SJCRH30 (cell line): ENCODE results near the gene SIGLEC10. TPM values are rescaled to one million over a fixed set of nuclear protein-coding genes. Genes with fewer than 3 reads are reported as not detected.
"Not testable (repeated sequence)": the region's sequence is repeated elsewhere in the genome, so short reads cannot be mapped to it uniquely, and the experiment has no call there.

Source experiments
- DNase-seq, 2 experiments: peaks; one replicate each; pipeline ENCODE4 v3.0.0-alpha.2; 2015 to 2020
- H3K27ac ChIP-seq: fragments of 250-450 bp; sonication (Bioruptor Pico); 2 replicates; pipeline ENCODE4 v1.5.1; 2020; ENCODE audit warnings: mild to moderate bottlenecking, moderate library complexity
- H3K27me3 ChIP-seq: fragments of 250-450 bp; sonication (Bioruptor Pico); 2 replicates; pipeline ENCODE4 v1.5.1; 2020; ENCODE audit warnings: mild to moderate bottlenecking, moderate library complexity
- H3K36me3 ChIP-seq: fragments of 250-450 bp; sonication (Bioruptor Pico); 2 replicates; pipeline ENCODE4 v1.5.1; 2020; ENCODE audit warnings: mild to moderate bottlenecking, moderate library complexity
- H3K4me1 ChIP-seq: fragments of 250-450 bp; sonication (Bioruptor Pico); 2 replicates; pipeline ENCODE4 v1.5.1; 2020; ENCODE audit warnings: mild to moderate bottlenecking, moderate library complexity
- H3K4me3 ChIP-seq: fragments of 250-450 bp; sonication (Bioruptor Pico); 2 replicates; pipeline ENCODE4 v1.5.1; 2020; ENCODE audit warnings: mild to moderate bottlenecking, moderate library complexity
- H3K9me3 ChIP-seq: fragments of 250-450 bp; sonication (Bioruptor Pico); replicated peaks from 2 replicates; pipeline ENCODE4 v1.5.1; 2020; ENCODE audit warnings: mild to moderate bottlenecking, moderate library complexity
- total RNA-seq: library from RNA; depleted of rRNA; stranded (reverse); fragments of >200 nt; shearing (Covaris generic); gene quantifications from 2 replicates; pipeline ENCODE4 v1.2.3, GENCODE V29; 2014

Gene SIGLEC10
- total RNA-seq, 1 experiment from 2014 or later: not detected

GRCh38 chr19:51448011-51448410 lies 30.6 kb upstream of the SIGLEC10 start:
- Histone ChIP-seq H3K9me3 (no peaks in the 10 kb centered on the region), H3K36me3 (no peaks in the 10 kb centered on the region), H3K4me3 (no peak overlapping the region), H3K27ac (no peak overlapping the region), H3K27me3 (no peaks in the 10 kb centered on the region), H3K4me1 (no peaks in the 10 kb centered on the region)
- DNase-seq: no peak

- H3K36me3 ChIP-seq, H3K9me3 ChIP-seq, H3K27me3 ChIP-seq, H3K27ac ChIP-seq, H3K4me3 ChIP-seq, H3K4me1 ChIP-seq, DNase-seq: not testable (repeated sequence)
Observed at GRCh38 chr19:51447510-51447909, 30.1 kb upstream of the SIGLEC10 start.

GRCh38 chr19:51441410-51442390 lies 24.3 kb upstream of the SIGLEC10 start:
- Histone ChIP-seq H3K4me1 (no peaks in the 10 kb centered on the region), H3K27ac (no peak overlapping the region), H3K4me3 (no peak overlapping the region), H3K36me3 (no peaks in the 10 kb centered on the region), H3K9me3 (no peaks in the 10 kb centered on the region), H3K27me3 (no peaks in the 10 kb centered on the region)
- no peak for DNase-seq

GRCh38 chr19:51440846-51441409 lies 23.5 kb upstream of the SIGLEC10 start:
- no peaks in the 10 kb centered on the region for H3K4me1 ChIP-seq
- H3K4me3 ChIP-seq: no peak overlapping the region
- no peaks in the 10 kb centered on the region for H3K27me3 ChIP-seq
- DNase-seq: no peak
- H3K9me3 ChIP-seq: no peaks in the 10 kb centered on the region
- H3K36me3 ChIP-seq: no peaks in the 10 kb centered on the region
- H3K27ac ChIP-seq: no peak overlapping the region

GRCh38 chr19:51440052-51440451 lies 22.6 kb upstream of the SIGLEC10 start:
- no peak for DNase-seq
- no peaks in the 10 kb centered on the region for H3K36me3 ChIP-seq
- H3K4me3 ChIP-seq: no peak overlapping the region
- no peaks in the 10 kb centered on the region for H3K27me3 ChIP-seq
- no peak overlapping the region for H3K27ac ChIP-seq
- H3K4me1 ChIP-seq: no peaks in the 10 kb centered on the region
- no peaks in the 10 kb centered on the region for H3K9me3 ChIP-seq

GRCh38 chr19:51439021-51439465 lies 21.6 kb upstream of the SIGLEC10 start:
- no peak overlapping the region for H3K27ac ChIP-seq
- peak in 1 of 2 experiments; percentile 27 for DNase-seq
- H3K9me3 ChIP-seq: no peaks in the 10 kb centered on the region
- no peaks in the 10 kb centered on the region for H3K27me3 ChIP-seq
- H3K36me3 ChIP-seq: no peaks in the 10 kb centered on the region
- no peak overlapping the region for H3K4me3 ChIP-seq
- H3K4me1 ChIP-seq: no peaks in the 10 kb centered on the region

- H3K27ac ChIP-seq: no peak overlapping the region
- H3K36me3 ChIP-seq: no peaks in the 10 kb centered on the region
- no peak overlapping the region for H3K4me3 ChIP-seq
- no peaks in the 10 kb centered on the region for H3K9me3 ChIP-seq
- no peaks in the 10 kb centered on the region for H3K4me1 ChIP-seq
- H3K27me3 ChIP-seq: no peaks in the 10 kb centered on the region
- DNase-seq: no peak
Observed at GRCh38 chr19:51434456-51434855, 17.0 kb upstream of the SIGLEC10 start.

GRCh38 chr19:51433043-51433442 lies 15.6 kb upstream of the SIGLEC10 start:
- no peaks in the 10 kb centered on the region for H3K36me3 ChIP-seq
- no peaks in the 10 kb centered on the region for H3K27me3 ChIP-seq
- H3K4me3 ChIP-seq: no peak overlapping the region
- H3K27ac ChIP-seq: no peak overlapping the region
- no peaks in the 10 kb centered on the region for H3K9me3 ChIP-seq
- no peaks in the 10 kb centered on the region for H3K4me1 ChIP-seq
- DNase-seq: no peak

GRCh38 chr19:51431124-51431523 lies 13.7 kb upstream of the SIGLEC10 start:
- H3K4me3 ChIP-seq: no peak overlapping the region
- H3K27ac ChIP-seq: no peak overlapping the region
- no peaks in the 10 kb centered on the region for H3K27me3 ChIP-seq
- no peaks in the 10 kb centered on the region for H3K9me3 ChIP-seq
- H3K36me3 ChIP-seq: no peaks in the 10 kb centered on the region
- no peaks in the 10 kb centered on the region for H3K4me1 ChIP-seq
- DNase-seq: no peak

- Histone ChIP-seq H3K27me3 (no peaks in the 10 kb centered on the region), H3K4me3 (no peak overlapping the region), H3K36me3 (no peaks in the 10 kb centered on the region), H3K27ac (no peak overlapping the region), H3K9me3 (no peaks in the 10 kb centered on the region), H3K4me1 (no peaks in the 10 kb centered on the region)
- no peak for DNase-seq
Observed at GRCh38 chr19:51430221-51430620, 12.8 kb upstream of the SIGLEC10 start.

- Histone ChIP-seq H3K27me3 (no peaks in the 10 kb centered on the region), H3K9me3 (no peaks in the 10 kb centered on the region), H3K27ac (no peak overlapping the region), H3K4me1 (no peaks in the 10 kb centered on the region), H3K4me3 (no peak overlapping the region), H3K36me3 (no peaks in the 10 kb centered on the region)
- no peak for DNase-seq
Observed at GRCh38 chr19:51427201-51427600, 9.8 kb upstream of the SIGLEC10 start.

GRCh38 chr19:51422053-51422448 lies 4.6 kb upstream of the SIGLEC10 start:
- Histone ChIP-seq H3K27ac (no peak overlapping the region), H3K36me3 (no peaks in the 10 kb centered on the region), H3K27me3 (no peaks in the 10 kb centered on the region), H3K4me3 (no peak overlapping the region), H3K9me3 (no peaks in the 10 kb centered on the region), H3K4me1 (no peaks in the 10 kb centered on the region)
- peak; percentile 79 to 86 for DNase-seq

- no peaks in the 10 kb centered on the region for H3K36me3 ChIP-seq
- H3K27ac ChIP-seq: no peak overlapping the region
- H3K27me3 ChIP-seq: no peaks in the 10 kb centered on the region
- no peaks in the 10 kb centered on the region for H3K4me1 ChIP-seq
- no peak for DNase-seq
- no peak overlapping the region for H3K4me3 ChIP-seq
- no peaks in the 10 kb centered on the region for H3K9me3 ChIP-seq
Observed at GRCh38 chr19:51421229-51422052, 4.0 kb upstream of the SIGLEC10 start.

GRCh38 chr19:51420511-51420910 lies 3.1 kb upstream of the SIGLEC10 start:
- DNase-seq, H3K27ac ChIP-seq, H3K27me3 ChIP-seq, H3K36me3 ChIP-seq, H3K9me3 ChIP-seq, H3K4me3 ChIP-seq, H3K4me1 ChIP-seq: not testable (repeated sequence)

- H3K27me3 ChIP-seq: no peaks in the 10 kb centered on the region
Observed at GRCh38 chr19:51418707-51419106, 1.3 kb upstream of the SIGLEC10 start.

More at GRCh38 chr19:51418707-51419106, 1.3 kb upstream of the SIGLEC10 start:
- no peak overlapping the region for H3K4me3 ChIP-seq
- no peaks in the 10 kb centered on the region for H3K4me1 ChIP-seq
- no peaks in the 10 kb centered on the region for H3K36me3 ChIP-seq
- no peak overlapping the region for H3K27ac ChIP-seq
- no peak for DNase-seq
- H3K9me3 ChIP-seq: no peaks in the 10 kb centered on the region
